ENCODE measurements around the gene RAMP3.
"Not testable (repeated sequence)": the region's sequence is repeated elsewhere in the genome, so short reads cannot be mapped to it uniquely, and the experiment has no call there.

Gene RAMP3

DNA sequence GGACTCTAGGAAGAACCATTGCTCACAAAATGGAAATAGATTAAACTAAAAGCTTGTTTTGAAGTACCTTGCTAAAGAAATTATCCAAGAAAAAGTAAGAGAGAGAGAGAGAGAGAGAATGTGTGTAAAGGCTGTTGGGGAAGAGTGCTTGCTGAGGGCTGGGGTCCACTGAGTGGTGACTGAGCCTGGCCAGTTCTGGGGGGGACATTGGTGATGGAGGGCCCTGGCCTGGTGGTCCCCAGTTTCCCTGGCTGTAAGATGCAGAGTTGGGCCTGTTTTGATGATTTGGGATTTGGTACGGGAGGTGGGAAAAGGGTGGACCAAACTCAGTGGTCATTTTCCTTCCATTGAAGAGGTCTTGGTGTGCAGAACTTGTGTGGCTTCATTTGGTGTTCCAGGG, 880 bp downstream of the RAMP3 start:
- Mint-ChIP-seq H3K4me1 (ENCODE audit: low read depth) (peaks cover 4% of the 10 kb centered on the region), H3K36me3 (ENCODE audit: low read depth) (no peaks in the 10 kb centered on the region), H3K4me3 (no peak overlapping the region), H3K27me3 (peaks cover 27% of the 10 kb centered on the region), H3K27ac (no peak overlapping the region), H3K9me3 (no peaks in the 10 kb centered on the region)

DNA sequence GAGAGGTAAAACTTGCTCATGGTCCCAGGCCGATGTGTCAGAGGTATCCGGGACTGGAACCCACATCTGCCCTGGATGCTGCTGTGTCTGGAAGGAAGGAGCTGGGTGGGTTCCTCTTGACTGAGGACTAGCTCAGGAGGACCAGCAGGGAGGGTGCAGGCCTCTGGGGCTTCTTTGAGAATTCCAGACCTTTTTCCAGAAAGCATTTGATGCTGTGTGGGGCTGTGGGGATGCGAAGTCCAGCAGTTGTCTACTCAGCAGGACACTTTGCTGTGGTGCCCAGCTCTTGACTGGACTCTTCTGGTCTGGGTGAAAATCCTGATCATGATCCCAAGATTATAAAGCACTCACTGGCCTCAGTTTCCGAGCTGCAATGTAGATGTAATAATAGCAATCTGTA, 1.7 kb downstream of the RAMP3 start:
- Mint-ChIP-seq H3K27me3 (peaks cover 27% of the 10 kb centered on the region), H3K9me3 (no peaks in the 10 kb centered on the region), H3K4me1 (ENCODE audit: low read depth) (peaks cover 4% of the 10 kb centered on the region), H3K4me3 (no peak overlapping the region), H3K27ac (no peak overlapping the region), H3K36me3 (ENCODE audit: low read depth) (no peaks in the 10 kb centered on the region)

DNA sequence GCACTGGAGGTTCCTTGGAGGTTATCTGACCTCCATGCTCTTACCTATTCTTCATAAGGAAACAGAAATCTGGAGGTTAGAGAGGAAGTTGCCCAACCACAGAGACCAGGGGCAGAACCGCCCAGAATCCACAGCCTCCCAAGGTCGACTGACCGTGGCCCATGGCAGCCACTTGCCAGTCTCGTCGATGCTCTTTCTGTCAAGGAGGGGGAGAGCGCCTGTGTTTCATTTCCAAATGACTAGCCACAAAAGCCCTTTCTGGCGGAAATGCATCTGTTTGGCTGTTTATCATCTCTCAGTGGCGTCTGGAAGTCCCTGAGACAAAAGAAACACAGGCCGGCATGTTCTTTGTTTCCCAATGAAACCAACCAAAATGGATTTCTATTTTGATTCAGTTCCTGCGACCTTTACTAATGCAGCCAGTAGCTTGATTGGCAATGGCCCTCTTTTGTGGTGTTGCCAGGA, 2.9 kb downstream of the RAMP3 start:
- Mint-ChIP-seq H3K9me3 (no peaks in the 10 kb centered on the region), H3K27ac (no peak overlapping the region), H3K4me3 (no peak overlapping the region), H3K4me1 (ENCODE audit: low read depth) (peaks cover 4% of the 10 kb centered on the region), H3K36me3 (ENCODE audit: low read depth) (no peaks in the 10 kb centered on the region), H3K27me3 (peaks cover 27% of the 10 kb centered on the region)

DNA sequence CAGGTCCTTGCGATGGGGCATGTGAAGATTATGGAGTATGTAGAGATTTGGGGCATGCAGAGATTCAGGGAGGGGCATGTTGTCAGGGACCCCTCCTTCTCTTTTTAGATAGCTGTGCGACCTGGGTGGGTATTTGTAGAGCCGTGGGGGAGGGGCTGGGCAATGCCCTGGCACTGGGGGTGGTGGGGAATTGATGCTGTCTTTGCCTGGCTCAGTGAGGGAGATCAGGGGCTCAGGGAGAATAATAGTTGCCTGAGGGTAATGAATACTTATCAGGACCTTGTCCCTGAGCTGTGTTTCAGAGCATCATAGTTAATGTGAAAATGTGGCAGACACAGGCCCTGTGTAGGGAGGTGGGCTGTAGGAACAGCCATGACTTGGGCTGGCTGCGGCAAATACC, 3.5 kb downstream of the RAMP3 start:
- Mint-ChIP-seq H3K36me3 (ENCODE audit: low read depth) (no peaks in the 10 kb centered on the region), H3K4me3 (no peak overlapping the region), H3K27ac (no peak overlapping the region), H3K27me3 (peaks cover 27% of the 10 kb centered on the region), H3K4me1 (ENCODE audit: low read depth) (peaks cover 4% of the 10 kb centered on the region), H3K9me3 (no peaks in the 10 kb centered on the region)

GRCh38 chr7:45161842-45162241, 4.3 kb downstream of the RAMP3 start:
- no peak overlapping the region for H3K27ac Mint-ChIP-seq
- peaks cover 20% of the 10 kb centered on the region for H3K27me3 Mint-ChIP-seq
- no peaks in the 10 kb centered on the region for H3K36me3 Mint-ChIP-seq (ENCODE audit: low read depth)
- peaks cover 2% of the 10 kb centered on the region for H3K4me1 Mint-ChIP-seq (ENCODE audit: low read depth)
- no peaks in the 10 kb centered on the region for H3K9me3 Mint-ChIP-seq
- H3K4me3 Mint-ChIP-seq, result no peak overlapping the region

GRCh38 chr7:45162311-45162845, 4.8 kb downstream of the RAMP3 start:
- Mint-ChIP-seq H3K4me1 (ENCODE audit: low read depth) (no peaks in the 10 kb centered on the region), H3K27me3 (peaks cover 16% of the 10 kb centered on the region), H3K4me3 (no peak overlapping the region), H3K9me3 (no peaks in the 10 kb centered on the region), H3K27ac (no peak overlapping the region), H3K36me3 (ENCODE audit: low read depth) (no peaks in the 10 kb centered on the region)

DNA sequence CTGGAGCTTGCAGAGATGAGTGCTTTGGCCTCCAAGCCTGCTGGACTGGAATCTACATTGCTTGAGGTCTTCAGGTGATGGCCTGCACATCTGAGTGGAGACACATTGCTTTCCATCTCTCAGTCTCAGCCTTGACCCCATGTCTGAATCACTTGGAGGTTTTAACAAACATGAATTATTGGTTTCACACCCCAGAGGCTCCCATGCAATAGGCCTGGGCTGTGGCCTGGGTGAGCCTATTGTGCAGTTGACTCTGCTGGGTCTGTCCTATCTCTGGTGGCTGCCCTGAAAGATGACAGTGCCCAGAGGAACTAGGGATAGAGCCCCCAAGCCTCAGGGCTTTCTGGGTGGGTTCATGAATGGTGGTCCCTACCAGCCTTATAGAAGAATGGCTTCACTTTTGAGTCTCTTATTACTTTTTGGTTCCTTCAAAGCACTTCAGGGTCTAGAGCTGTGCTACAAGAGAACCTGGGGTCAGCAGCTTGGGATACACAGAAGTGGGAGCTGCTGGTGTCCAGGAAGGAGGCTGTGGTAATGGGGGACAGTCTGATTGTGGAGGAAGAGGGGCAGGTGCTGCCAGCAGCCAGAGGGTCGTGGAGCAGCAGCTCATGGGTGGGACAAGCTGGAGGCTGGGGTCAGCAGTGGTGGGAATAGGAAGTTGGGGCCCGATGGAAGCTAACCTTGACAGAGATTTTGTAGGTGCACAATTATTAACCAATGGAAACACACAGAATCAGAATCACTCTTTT, 5.5 kb downstream of the RAMP3 start:
- H3K4me1 Mint-ChIP-seq (ENCODE audit: low read depth), result no peaks in the 10 kb centered on the region
- peaks cover 16% of the 10 kb centered on the region for H3K27me3 Mint-ChIP-seq
- H3K9me3 Mint-ChIP-seq, result no peaks in the 10 kb centered on the region
- no peak overlapping the region for H3K4me3 Mint-ChIP-seq
- no peaks in the 10 kb centered on the region for H3K36me3 Mint-ChIP-seq (ENCODE audit: low read depth)
- no peak overlapping the region for H3K27ac Mint-ChIP-seq

DNA sequence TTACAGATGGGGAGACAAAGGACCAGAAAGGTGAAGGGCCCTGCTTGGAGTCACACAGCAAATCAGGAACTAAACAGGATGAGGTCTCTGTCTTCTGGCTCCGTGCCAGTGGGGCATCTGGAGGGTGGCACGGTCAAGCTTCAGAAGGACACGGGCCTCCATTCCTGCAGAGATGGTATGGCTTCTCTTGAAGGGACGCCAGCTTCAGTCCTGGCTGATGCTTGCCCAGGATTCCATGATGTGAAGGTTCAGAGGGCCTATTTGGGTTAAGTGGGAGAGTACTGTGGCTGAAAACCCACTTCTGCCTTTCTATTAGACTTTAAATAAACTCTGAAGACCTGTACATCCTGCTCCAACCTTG, 6.1 kb downstream of the RAMP3 start:
- no peak overlapping the region for H3K4me3 Mint-ChIP-seq
- H3K9me3 Mint-ChIP-seq, result no peaks in the 10 kb centered on the region
- no peaks in the 10 kb centered on the region for H3K4me1 Mint-ChIP-seq (ENCODE audit: low read depth)
- no peaks in the 10 kb centered on the region for H3K36me3 Mint-ChIP-seq (ENCODE audit: low read depth)
- H3K27me3 Mint-ChIP-seq, result peaks cover 12% of the 10 kb centered on the region
- H3K27ac Mint-ChIP-seq, result no peak overlapping the region

- H3K9me3 Mint-ChIP-seq; H3K4me1 Mint-ChIP-seq (ENCODE audit: low read depth); H3K4me3 Mint-ChIP-seq; H3K27me3 Mint-ChIP-seq; H3K27ac Mint-ChIP-seq; H3K36me3 Mint-ChIP-seq (ENCODE audit: low read depth): not testable (repeated sequence)
Measured at GRCh38 chr7:45164271-45164670, 6.7 kb downstream of the RAMP3 start.

GRCh38 chr7:45165857-45166256, 8.3 kb downstream of the RAMP3 start:
- Mint-ChIP-seq H3K4me1 (ENCODE audit: low read depth) (no peaks in the 10 kb centered on the region), H3K27ac (no peak overlapping the region), H3K4me3 (no peak overlapping the region), H3K36me3 (ENCODE audit: low read depth) (no peaks in the 10 kb centered on the region), H3K9me3 (no peaks in the 10 kb centered on the region), H3K27me3 (peaks cover 3% of the 10 kb centered on the region)

GRCh38 chr7:45171946-45172345, 14.4 kb downstream of the RAMP3 start:
- Mint-ChIP-seq H3K27ac (no peak overlapping the region), H3K36me3 (ENCODE audit: low read depth) (no peaks in the 10 kb centered on the region), H3K4me1 (ENCODE audit: low read depth) (no peaks in the 10 kb centered on the region), H3K4me3 (no peak overlapping the region), H3K27me3 (peaks cover 3% of the 10 kb centered on the region), H3K9me3 (no peaks in the 10 kb centered on the region)

- Mint-ChIP-seq H3K4me3 (no peak overlapping the region), H3K4me1 (ENCODE audit: low read depth) (no peaks in the 10 kb centered on the region), H3K27ac (no peak overlapping the region), H3K27me3 (peaks cover 3% of the 10 kb centered on the region), H3K36me3 (ENCODE audit: low read depth) (no peaks in the 10 kb centered on the region), H3K9me3 (no peaks in the 10 kb centered on the region)
Measured at GRCh38 chr7:45173596-45174327, 16.2 kb downstream of the RAMP3 start.

- Mint-ChIP-seq H3K27me3 (peaks cover 5% of the 10 kb centered on the region), H3K27ac (no peak overlapping the region), H3K4me1 (ENCODE audit: low read depth) (no peaks in the 10 kb centered on the region), H3K4me3 (no peak overlapping the region), H3K36me3 (ENCODE audit: low read depth) (no peaks in the 10 kb centered on the region), H3K9me3 (no peaks in the 10 kb centered on the region)
Measured at GRCh38 chr7:45174328-45174610, 16.7 kb downstream of the RAMP3 start.

GRCh38 chr7:45174966-45175765, 17.6 kb downstream of the RAMP3 start:
- Mint-ChIP-seq H3K36me3 (ENCODE audit: low read depth) (no peaks in the 10 kb centered on the region), H3K4me1 (ENCODE audit: low read depth) (no peaks in the 10 kb centered on the region), H3K27ac (no peak overlapping the region), H3K4me3 (no peak overlapping the region), H3K9me3 (no peaks in the 10 kb centered on the region), H3K27me3 (peaks cover 9% of the 10 kb centered on the region)

DNA sequence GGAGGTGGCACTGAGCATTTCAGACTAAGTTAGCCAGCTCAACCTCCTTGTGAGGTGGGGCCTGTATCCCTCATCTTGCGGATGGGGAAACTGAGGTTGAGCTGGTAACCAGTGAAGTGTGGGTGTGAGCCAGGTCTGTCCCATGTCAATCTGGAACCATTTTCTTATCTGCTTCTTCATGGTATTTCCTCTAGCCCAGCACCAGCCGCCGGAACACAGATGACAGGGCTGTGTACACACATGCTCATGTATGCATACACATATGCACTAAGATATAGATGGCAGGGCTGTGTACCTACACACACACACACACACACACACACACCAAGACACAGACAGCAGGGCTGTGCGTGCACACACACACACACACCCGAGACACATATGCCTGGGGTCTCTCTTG, 18.5 kb downstream of the RAMP3 start:
- H3K36me3 Mint-ChIP-seq (ENCODE audit: low read depth), result no peaks in the 10 kb centered on the region
- no peaks in the 10 kb centered on the region for H3K9me3 Mint-ChIP-seq
- H3K27me3 Mint-ChIP-seq, result peaks cover 9% of the 10 kb centered on the region
- no peak overlapping the region for H3K4me3 Mint-ChIP-seq
- H3K4me1 Mint-ChIP-seq (ENCODE audit: low read depth), result no peaks in the 10 kb centered on the region
- no peak overlapping the region for H3K27ac Mint-ChIP-seq
